NCI-H524 treated with DMSO at 0.1 percent for 48 hours (cell line): ENCODE measurements around the gene SLC8B1.
A peak's percentile ranks its signal among the peaks of the same experiment; 100 is the strongest.
"Not testable (repeated sequence)": the region's sequence is repeated elsewhere in the genome, so short reads cannot be mapped to it uniquely, and the experiment has no call there.

Source experiments
- DNase-seq: peaks from one replicate; lab custom pipeline; 2025; lab: John Stamatoyannopoulos, UW

Gene SLC8B1

DNA sequence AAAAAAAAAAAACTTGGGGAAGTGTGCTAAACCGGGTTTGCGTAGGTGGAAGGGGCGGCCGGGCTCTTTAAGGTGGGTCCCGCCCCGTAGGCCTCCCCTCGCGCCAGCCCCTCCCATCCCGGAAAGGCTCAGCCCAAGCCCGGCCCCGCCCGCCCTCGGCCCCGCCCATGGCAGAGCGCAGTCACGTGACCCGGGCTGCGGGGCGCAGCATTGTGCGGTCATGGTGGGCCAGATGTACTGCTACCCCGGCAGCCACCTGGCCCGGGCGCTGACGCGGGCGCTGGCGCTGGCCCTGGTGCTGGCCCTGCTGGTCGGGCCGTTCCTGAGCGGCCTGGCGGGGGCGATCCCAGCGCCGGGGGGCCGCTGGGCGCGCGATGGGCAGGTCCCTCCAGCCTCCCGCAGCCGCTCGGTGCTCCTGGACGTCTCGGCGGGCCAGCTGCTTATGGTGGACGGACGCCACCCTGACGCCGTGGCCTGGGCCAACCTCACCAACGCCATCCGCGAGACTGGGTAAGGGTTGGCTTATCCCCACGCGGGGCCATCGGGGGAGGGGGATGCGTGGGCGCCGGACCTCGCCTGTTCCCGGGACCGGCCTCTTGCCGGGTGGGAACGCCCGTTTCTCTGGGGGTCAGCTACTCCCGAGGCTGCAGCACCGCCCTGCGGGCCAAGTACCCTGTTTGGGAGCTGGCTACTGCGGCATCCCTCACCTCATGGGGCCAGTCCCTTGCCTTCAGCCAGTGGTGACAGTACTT lies 23.6 kb upstream of the SLC8B1 start, which contains the start of gene PLBD2:
Gene PLBD2 (plus strand): TSS at position 207 of the 752 bp plus-strand sequence. CDS start 14 bp downstream, at position 221.
- peak; percentile 54 for DNase-seq

DNA sequence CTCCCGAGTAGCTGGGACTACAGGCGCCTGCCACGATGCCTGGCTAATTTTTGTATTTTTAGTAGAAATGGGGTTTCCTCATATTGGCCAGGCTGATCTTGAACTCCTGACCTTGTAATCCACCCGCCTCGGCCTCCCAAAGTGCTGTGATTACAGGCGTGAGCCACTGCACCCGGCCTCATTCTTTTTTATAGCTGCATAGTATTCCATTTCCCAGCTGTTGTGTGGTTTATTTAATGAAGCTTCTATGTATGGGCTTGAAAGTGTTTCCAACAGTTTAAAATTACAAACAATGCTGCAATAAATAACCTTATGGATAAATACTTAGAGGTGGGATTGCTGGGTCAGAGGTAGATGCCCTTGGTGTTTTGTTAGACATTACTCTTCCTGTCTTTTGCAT lies 19.3 kb upstream of the SLC8B1 start:
- DNase-seq, result not testable (repeated sequence)

DNA sequence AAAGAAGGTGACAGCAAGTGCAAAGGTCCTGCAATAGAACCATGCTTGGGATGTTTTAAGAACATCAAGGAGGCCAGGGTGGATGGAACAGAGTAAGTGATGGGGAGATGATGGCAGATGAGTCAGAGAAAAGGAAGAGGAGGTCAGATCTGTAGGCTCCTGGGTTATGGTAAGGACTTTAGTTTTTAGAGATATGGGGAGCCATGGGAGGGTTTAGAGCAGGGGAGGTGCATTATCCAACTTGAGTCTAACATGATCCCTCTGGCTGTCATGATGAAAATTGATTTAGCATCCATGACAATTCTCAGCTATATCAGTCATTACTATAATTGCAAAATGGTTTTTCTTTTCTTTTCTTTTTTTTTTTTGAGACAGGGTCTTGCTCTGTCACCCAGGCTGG lies 16.2 kb upstream of the SLC8B1 start:
- no peak for DNase-seq

DNA sequence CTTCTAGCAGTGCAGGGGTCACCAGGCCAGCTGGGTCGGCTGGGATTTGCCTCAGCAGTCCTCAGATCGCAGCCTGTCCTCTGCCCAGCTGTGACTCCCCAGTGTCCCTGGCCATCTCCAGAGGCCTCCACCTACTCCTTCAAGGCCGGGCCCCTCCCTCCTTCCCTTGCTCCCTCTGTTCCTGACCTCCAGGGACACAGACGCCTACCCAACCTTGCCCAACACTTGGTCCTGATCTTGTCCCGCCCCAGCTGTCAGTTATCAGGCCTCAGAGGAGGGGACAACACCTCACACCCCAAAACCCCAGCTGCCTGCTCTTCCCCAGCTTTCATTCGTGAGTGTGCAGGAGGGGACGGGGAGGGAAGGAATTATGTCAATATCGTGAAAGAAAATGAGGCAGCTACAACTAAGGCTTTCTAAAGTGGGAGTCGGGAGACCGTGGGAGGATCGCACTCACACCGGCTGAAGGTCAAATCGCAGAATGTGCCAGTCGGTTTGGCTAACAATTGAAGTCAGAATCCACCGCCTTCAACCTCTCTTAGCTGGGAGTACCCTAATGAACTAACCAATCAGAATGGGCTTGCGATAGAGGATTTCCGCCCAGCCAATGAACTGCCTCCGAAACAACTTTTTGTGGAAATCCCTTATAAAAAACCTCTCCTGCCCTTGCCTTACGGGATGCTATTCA lies 14.1 kb upstream of the SLC8B1 start:
- DNase-seq, result no peak

DNA sequence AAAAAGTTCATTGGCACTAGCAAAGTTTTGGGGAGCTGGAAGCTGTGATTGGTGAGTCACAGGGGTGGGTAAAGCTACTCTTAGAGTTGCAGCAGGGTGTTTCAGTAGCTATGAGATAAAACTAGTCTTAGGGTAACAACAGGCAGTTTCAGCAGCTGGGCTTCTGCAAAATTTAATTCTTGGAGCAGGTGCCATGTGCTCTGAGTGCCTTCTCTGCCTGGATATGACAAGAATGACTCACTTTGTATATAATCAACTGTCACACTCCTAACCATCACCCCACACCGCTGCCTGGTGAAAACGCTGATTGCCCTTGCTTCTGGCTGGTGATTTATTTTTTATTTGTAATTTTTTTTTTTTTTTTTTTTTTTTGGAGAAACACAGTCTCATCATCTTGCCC lies 13.0 kb upstream of the SLC8B1 start:
- no peak for DNase-seq

DNA sequence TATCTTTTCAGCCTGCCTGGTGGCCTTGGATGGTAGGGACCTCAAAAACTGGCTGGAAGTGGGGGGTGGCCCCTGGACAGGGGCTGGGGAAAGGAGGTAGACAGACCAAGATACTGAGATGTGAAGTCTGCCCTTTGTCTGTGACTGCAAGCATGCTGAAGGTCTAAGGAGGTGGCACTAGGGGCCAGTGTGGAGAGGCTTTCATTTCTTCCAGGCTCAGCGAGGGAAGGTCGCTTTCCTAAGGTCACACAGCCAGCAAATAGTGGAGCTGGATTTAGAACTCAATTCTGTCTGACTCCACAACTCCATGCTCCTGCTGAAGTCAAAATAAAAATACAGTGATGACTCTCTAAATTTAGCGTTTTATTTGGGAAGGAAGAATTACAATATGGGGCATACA lies 12.2 kb upstream of the SLC8B1 start:
- no peak for DNase-seq

DNA sequence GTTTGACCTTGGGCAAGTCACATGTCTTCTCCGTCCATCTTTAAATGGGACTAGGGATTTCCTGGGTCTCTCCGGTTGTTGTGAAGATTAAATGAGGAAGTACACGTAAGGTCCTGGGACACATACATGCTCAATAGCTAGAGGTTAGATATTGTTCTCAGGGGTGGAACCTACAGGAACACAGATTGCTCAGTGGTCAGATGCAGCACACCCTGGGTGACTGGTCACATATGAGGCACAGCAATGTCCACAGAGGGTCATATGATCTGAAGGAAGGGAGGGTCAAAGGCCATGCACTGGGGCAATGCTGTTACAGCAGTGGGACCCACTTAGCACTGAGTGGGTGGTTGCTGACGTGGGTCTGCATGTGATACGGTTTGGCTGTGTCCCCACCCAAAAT lies 11.4 kb upstream of the SLC8B1 start:
- DNase-seq, result no peak

DNA sequence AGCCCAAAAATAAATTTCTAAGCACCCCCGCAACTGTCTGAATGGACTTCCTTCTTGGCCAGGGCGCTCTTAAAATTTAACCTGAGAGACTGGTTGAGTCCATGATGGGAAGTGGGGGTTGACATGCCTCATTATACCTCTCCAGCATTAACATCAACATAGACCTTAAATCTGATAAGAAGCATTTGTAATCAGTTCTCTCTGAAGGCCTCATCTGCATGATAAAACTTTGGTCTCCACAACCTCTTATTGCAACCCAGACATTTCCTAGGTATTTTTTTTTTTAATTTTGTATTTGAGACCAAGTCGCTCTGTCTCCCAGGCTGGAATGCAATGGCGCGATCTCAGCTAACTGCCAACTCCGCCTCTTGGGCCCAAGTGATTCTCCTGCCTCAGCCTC lies 10.4 kb upstream of the SLC8B1 start:
- no peak for DNase-seq

DNA sequence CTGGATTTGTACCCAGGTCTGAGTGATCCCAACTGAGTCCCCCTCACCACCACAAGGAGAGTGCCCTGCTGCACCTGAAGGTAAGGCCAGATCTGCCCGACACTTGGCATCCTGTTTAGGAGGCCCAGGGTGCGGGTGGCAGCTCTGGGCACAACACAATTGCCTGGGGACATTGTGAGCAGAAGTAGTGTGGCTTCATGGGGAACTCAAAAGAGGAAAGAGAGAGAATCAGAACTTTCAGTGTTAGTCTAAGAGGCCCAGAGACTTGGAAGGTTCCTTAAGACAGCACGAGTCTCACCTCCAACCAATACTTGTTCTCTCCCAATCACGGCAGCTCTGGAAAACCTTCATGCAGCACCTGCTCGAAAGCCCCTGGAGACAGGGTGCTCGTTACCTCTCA lies 6.6 kb upstream of the SLC8B1 start:
- DNase-seq, result no peak

DNA sequence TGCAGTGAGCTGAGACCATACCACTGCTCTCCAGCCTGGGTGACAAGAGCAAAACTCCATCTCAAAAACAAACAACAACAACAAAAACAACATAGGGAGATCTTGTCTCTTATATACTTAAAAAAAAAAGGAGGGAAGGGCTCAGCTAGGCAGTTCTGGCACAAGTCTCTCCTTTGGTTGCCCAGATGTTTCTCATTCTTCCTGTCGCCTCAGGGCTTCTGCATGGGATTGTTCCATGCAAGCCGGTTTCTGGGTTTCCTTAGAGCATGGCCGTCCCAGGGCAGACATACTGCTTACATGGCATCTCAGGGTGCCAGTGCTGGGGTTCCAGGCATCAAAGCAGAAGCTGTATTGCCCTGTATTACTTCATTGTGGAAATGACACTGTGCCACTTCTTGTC lies 5.2 kb upstream of the SLC8B1 start:
- no peak for DNase-seq

DNA sequence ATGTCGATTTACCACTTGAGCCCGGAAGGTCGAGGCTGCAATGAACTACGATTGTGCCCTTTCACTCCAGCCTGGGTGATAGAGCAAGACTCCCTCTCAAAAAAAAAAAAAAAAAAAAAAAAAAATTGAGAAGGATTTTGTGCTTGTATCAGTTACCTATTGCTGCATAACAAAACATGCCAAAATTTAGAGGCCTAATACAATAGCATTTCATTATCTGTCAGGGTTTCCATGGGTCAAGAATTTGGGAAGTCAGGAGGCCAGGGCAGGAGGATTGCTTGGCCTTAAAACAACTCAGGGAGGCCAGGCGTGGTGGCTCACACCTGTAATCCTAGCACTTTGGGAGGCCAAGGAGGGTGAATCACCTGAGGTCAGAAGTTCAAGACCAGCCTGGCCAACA lies 4.6 kb upstream of the SLC8B1 start:
- DNase-seq, result no peak

DNA sequence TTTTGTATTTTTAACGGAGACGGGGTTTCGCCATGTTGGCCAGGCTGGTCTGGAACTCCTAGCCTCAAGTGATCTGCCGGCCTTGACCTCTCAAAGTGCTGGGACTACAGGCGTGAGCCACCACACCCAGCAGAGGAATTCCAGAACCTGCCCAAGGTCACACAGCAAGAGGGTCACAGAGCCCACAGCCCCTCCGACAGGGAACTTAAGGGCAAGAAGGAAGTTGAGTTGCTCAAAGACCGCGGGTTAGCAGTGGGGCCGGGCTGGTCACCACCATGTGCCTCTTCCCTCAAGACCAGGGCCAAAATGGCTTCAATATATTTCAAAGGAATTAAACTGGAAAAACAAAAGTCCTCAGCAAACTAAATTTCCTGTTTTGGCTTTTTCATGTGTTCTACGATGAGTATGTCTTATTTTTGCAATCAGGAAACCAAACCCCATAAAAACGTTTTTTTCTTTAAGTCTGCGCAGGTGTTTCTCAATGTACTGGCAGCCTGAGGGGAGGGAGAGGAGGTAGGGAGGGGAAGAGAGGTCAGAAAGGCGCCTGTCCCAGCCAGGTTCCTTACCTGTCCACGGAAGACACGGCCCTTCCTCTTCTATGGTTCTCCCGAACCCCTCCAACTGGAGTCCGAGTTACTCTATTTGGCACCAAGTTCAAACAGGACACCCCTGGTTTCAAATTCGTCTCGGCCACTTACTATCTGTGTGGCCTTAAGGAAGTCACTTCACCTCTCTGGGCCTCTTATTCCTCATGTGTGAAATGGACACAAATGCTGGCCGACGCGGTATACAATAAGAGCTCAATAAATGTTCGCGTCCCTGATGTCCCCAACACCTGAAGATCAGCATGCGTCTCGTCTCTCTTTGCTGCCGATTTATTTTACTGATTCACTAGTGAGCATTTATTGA lies 778 bp downstream of the SLC8B1 start:
- DNase-seq, result no peak

DNA sequence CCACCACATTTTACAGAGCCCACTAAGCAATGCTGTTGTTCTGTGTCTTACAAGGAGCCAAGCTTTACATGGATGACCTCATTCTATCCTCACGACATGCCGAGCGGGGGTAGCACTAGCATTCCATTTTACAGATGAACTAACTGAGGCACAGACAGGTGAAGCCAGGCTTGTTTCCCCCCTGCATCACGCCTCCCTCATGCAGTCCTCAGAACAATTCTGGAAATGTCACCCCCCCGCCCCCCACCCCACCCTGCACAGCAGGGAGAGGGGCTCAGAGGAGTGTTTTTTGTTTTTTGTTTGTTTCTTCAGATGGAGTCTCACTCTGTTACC lies 1.5 kb downstream of the SLC8B1 start:
- no peak for DNase-seq

DNA sequence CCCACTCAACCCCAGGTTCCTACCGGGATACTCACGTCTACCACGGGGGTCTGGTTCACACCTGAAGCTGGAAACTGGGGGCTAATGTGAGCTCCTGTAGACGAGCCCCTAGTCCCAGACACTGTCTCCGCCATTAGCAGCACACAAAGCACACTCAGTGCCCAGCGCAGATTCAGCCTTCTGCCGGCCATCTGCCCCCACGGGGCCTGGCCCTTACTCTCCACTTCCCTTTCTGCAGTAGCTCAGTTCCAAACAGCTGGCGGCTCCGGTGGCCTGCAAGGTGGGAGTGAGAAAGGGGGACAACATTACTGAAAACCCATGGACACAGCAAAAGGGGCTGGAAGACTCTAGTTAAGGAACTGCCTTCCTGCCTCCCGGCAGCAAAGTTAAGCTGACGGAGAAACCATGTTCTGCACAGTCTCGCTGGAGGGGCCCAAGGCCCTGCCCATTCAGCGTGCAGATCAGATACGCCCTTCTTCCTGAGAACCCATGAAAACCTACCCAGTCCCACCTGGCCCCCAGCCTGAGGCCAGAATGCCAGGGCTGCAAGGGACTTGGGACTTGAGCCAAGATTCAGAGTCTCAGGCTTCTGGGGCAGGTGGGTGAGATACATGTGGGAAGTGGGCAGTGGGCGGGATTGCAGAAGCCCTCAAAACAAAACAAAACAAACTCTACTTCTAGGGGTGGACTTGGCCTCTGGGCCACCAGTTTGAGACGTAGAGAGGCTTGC lies 2.1 kb downstream of the SLC8B1 start:
- no peak for DNase-seq

DNA sequence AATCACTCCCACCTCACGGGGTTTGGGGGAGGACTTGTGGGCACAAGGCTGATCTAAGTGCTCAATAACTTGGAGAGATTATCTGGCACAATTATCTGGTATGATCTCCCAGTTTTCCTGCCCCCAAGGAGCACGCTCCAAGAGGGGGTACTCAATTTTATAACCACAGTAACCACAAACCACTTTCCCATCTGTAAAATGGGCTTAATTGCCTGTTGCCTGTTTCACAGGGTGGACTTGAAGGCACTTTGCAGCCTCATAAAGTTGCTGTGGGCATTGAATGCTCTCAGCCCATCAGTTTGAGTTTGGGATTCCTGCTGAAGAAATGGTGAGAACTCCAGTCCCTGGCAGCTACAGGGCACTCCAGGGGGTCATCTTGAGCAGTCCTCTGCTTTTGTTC lies 4.4 kb downstream of the SLC8B1 start:
- no peak for DNase-seq

DNA sequence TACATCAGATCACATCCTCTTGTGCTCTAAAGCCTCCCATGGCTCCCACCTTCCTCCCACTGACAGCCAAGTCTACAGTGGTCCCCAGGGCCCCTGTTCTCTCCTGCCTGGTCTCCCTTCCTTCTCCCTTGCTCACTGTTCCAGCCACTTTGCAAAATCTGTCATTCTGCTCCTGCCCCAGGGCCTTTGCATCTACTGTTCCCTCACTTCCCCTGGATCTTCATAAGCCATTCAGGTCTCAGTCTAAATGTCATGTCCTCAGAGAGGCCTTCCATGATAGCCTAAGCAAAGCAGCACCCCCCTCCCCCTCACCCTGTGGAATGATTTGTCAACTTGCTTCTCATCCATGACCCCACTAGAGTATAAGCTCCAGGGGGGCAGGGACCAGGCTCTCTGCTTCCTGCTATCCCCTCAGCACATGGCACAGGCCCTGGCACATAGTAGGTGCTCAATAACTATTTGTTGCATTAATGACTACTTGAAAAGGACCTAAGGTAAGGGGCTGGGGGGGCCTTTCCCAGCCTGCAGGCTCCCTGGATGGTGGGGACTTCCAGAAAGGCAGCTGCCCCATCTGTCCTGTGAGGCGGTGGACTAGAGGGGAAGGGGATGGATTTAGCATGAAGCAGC lies 5.0 kb downstream of the SLC8B1 start:
- no peak for DNase-seq

DNA sequence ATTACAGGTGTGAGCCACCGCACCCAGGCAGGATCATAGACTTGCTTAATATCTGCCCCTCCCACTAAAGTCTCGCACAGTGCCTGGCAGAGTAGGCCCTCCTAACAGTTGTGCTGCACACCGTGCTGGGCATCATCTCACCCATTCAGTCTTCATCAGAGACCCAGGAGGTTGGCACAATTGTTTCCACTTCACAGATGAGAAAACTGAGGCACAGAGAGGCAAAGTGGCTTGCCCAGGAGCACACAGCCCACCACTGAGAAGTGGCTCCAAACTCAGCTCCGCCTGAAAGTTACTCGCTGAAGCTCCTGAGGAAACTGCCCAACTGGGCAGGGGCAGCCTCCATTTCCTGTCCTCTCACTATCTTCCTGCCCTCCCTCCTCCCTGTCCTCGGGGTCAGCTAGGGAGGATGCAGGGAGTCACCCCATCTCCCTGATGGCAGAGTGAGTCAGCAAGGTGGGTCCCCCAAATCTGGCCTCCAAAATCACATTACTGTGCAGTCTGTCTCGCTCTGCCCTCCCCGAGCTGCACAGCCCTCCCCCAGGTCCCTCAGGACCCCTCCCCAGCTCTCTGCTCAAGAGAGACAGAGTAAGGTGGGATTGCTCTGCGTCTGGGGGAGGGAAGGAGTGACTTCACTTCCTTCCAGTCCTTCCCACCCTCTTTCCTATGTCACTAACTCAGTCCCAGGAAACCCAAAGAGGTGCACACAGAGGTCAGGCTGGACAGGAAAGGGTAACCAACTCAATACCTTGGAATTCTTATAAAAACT lies 5.7 kb downstream of the SLC8B1 start:
- no peak for DNase-seq

DNA sequence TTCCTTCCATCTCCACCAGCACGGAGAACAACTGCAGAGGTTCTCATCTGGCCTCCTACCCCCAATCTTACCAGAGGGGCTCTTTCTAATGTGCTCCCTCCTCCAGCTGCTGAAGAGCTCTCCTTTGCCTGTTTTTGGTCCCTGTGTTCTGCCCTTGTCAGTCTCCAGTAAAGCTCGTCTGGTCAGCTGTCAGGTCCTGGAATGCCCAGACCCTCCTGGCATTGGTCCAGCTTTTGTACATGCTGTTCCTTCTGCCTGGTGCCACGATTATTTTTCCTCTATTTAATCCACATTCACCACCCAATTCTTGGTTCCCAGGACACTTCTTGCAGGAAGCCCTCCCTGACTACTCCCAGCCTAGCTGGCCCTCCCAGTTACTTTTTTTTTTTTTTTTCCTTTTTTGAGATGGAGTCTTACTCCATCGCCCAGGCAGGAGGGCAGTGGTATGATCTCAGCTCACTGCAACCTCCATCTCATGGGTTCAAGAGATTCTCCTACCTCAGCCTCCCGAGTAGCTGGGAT lies 6.5 kb downstream of the SLC8B1 start:
- DNase-seq, result no peak

DNA sequence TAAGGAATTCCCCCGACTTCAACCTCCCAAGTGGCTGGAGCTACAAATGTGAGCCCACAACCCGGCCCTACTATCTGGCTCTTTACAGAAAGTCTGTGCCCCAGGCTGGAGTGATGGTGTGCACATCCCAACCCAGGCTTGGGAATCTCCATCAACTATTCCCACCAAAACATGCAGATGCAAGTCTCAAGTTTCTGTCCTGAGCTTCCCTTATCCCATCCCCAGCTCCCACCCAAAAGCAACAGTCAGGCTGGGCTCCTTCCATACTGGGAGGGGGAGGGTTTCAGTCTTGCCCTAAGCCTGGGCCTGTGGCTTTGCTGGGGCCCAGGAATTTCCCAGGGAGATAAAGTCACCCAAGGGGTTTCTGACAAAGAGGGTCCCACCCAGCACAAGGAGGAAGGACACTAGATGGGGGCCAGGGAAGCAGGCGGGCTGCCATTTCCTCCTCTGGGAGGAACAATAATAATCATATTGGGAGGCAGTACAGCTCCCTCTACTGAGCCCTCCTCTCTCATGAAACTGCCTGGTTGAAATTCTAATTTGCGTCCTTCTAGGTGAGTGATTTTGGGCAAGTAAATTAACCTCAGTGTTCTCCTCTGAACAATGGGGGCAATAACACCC lies 8.0 kb downstream of the SLC8B1 start:
- no peak for DNase-seq

DNA sequence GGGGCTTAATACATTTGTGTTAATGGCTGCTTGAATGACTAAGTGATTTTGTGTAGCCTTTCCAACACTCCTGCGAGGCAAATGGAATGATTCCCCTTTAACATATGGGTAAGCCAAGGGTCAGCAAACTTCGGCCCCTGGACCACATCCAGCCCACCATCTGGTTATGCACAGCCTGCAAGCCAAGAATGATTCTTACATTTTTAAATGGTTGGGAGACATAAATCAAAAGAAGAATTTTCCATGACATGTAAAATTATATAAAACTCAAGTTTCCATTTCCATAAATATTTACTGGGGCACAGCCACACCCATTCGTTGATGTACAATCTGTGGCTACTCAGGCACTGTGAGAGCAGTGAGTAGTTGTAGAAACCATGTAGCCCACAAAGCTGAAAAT lies 9.0 kb downstream of the SLC8B1 start:
- no peak for DNase-seq
